GM15510 (cell line): ENCODE measurements around the gene ARPC5.

Experiments used
- POLR2A ChIP-seq: IDR thresholded peaks from 3 replicates; pipeline ENCODE4 v1.6.1; 2011; ENCODE audit warnings: borderline replicate concordance; ENCODE audit not compliant: insufficient read length; ENCODE audit errors: extremely low read depth

Gene ARPC5

DNA sequence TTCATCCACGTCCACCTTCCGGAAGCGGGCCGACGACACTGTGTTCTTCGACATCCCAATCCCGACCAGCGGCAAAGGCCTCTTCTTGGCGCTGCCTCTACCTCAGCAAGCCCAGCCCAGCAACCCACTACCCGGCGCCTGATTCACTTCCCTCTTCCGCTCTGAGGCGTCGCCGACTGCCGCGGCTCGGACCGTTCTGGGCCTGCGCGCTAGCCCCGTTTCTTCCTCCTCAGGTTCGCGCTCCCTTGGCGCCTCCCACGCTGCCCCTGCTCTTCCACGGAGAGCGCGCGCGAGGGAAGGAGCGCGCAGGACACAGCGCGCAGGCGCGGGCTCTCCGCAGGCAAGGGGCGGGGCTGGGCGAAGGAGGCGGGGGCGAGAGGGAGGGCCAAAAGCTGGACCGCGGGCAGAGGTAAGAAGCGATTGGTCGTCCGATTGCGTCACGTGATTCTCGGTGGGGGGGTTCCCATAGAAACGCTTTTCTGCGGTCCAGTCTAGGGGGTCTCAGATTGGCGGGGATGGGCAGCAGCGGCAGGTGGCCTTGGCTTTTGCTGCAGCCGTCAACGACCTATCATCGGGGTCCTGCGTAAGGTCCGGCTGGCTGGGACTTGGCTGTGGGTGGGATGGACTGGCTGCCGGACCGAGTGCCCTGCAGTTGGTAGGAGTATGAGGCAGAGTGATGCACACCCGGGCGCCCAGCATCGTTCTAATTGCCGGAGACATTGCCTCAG, at the start of gene ARPC5:
ARPC5 (minus strand) TSS at position 178 of the 728 bp plus-strand sequence; CDS start at position 54, 124 bp downstream.
- TF ChIP-seq POLR2A: peak; percentile 92

DNA sequence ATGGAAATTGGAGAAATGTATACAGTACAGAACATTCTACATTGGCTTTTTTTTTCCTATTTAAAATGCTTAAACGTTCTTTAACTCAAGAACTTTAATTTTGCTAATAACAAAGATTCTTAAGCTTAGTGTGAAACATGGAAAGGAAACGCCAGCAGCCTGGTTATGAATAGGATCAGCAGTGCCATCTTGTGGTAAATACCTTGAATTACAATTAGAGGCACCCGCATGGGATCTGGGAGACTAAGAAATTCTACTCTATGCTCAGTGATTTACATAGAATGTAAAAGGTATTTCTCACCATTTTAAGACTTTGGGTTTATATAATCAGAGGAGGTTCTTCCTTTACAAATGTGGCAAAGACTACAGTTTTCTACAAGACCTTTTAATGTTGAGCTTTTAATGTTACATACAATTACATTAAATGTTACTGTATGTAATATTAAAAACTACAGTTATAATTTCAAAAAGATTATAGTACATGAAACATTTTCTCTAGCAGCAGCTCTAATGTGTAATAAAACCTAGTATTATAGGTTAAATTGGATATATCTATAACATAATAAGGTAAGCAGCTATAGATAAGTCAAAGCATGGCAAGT, 49.6 kb upstream of the ARPC5 start:
- no peak for TF ChIP-seq POLR2A

DNA sequence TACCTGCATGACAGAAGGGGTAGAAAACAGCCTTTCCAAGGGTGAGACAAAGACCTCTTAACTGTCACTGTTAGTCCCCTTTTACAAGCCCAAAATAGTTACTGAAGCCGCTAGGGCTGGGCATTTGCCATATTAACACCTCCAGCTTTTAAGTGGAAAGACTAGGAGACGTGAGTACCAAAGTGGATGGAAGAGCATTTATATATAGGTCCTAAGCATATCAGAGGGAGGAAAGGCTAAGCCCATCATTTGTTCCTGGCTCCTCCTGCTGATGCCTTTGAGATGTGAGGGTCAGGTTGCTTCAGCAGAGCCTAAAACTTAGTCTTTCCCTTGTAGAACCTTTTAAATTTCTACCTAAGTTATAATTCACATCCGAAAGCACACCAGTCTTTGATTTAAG, 43.2 kb upstream of the ARPC5 start:
- no peak for TF ChIP-seq POLR2A

DNA sequence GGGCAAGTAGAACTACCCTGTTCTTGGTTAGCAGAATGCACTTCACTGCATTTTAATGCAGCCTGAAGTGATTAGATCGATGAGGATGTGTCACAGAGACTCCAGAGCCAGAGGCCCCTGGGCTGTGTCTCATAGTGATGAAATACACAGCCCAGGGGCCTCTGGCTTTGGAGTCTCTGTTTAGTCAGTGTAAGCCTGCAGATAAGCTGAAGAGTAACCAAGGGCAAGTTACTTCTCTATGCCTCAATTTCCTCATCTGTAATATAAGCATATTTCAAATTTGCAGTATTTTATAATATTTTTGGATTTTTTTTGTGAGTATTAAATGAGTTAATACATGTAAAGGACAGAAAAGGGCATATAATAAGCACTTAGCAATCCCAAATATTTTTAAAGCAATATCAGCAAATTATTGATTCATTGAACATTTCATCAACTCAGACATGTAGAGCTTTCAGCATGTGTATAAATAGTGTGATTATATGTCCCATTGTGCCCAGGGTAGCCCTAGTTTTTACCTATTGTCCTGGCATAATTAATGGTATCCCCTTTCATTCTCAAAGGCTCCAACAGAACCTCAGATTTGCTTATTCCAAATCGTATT, 41.1 kb upstream of the ARPC5 start:
- TF ChIP-seq POLR2A: no peak

DNA sequence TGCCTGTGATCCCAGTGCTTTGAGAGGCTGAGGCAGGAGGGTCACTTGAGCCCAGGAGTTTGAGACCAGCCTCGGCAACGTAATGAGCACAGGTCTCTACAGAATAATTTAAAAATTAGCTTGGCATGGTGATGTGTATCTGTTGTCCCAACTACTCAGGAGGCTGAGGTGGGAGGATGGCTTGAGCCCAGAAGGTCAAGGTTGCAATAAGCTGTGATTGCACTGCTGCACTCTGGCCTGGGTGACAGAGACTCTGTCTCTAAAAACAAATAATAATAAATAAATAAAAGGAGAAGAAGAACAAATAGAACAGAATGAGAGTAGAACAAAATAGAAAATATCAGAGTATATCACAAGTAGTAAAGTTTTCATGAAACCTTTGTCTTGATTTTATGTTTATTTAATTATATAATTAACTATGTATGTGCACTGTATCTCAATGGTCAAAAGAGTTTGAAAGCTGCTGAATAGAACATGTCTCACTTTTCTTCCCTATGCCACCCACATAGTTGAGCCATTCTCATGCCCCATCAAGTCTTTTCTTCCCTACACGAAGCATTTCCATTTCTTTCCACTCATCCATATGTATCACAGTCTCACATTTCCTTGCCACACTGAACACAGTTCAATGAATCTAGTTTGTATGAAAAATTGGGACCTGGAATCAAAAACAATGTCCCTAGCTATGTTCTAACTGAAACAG, 40.5 kb upstream of the ARPC5 start:
- TF ChIP-seq POLR2A: no peak

DNA sequence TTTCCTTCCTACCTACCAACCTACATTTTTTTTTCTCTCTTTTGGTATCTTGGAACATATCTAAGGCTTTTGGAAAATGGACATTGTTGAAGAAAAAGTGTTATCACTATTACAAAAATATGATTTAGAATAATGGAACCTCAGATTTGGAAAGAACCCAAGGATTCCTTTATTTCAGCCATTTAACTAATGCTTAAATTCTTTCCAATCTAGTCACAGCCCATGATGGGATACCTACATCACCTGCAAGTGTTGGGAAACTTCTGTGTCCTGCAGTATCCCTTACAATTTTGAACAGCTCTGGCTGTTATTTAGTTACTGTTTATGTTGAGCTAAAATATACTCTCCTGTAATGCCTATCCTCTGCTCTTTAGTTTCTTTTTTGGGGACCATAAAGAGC, 39.8 kb upstream of the ARPC5 start:
- no peak for TF ChIP-seq POLR2A

DNA sequence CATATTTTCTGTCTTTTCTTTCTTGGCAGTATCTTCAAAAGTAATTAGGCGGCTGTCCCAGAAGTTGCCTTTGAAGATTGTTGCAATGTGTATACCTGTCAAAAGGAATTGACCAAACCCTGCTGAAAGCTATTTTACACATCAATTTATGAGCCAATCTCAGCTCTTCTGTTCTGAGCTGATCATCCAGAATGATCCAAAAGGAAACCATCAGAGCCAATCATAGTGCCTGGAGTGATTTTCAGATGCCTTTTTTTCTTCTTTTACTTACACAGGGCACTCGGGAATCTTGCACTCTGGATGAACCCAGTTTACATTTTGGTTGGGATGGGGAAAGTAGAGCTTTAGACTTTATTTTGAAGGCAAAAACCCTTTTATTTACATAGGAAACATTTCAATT, 39.3 kb upstream of the ARPC5 start:
- no peak for TF ChIP-seq POLR2A

DNA sequence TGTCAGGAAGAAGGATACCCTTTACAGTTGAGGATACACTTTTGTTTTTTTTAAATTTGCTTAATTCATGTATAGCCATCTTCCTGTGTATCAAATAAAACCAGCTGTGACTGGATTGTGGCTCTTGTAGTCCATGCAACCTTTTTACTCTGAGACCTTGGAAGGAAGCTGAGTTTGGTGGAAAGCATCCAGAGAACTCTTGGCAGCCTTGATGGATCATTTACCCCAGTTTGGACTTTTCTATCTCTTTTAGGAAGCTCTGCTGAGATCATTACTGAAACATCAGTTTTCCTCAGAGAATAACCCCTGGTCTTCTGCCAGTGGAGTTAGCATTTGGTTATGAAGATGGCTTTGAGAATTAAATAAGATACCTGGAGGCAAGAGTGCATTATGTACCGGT, 38.8 kb upstream of the ARPC5 start:
- no peak for TF ChIP-seq POLR2A

DNA sequence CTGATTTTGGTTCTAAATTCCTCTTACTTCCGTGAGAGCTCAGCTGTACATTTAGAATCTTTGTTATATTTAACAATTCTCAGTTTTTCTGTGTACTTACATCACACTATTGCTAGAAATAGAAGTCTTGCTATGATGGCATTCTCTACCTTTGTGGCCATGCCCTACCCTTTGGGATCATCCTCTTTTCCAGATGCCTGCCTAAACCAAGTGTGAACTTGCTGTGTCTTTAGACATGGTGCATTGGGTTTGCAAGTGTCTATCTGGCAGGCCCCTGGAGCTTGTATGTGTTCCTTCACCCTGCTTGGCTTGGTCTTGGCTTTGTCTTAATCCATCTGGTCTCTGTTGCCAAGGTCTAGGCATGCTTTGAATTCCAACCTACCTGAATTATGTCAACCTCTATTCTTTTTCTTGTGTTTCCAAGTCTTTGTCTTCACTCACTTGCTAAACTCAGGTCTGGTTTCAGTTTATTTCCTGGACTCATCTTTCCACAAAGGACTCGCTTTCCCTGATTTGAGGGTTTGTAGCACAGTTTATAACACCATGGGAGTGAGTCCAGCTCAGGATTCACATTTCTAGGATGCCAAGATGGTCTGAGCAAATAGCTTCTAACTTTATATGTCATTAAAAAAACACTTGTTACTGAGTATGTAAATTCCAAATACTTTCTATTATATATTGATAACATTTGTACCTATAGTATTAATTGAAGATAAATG, 38.2 kb upstream of the ARPC5 start:
- TF ChIP-seq POLR2A: no peak

DNA sequence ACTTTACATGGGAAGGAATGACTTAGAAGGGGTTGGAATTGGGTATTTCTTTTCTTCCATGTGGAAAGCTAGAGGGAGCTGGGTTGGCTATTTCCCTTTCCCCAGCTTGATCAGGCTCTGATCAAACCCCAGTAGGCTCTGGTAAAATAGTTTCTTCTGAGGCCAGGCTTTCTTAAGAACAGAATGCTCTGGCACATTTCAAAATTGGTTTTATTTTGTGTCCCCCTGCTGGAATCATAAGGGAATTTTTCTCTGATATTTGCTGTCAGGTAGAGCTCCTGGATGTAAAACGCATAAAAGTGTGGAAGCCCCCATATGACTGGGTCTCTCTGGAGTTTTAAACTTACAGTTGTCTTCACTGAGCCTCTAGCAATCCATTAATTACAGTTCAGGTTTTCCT, 34.6 kb upstream of the ARPC5 start:
- no peak for TF ChIP-seq POLR2A

DNA sequence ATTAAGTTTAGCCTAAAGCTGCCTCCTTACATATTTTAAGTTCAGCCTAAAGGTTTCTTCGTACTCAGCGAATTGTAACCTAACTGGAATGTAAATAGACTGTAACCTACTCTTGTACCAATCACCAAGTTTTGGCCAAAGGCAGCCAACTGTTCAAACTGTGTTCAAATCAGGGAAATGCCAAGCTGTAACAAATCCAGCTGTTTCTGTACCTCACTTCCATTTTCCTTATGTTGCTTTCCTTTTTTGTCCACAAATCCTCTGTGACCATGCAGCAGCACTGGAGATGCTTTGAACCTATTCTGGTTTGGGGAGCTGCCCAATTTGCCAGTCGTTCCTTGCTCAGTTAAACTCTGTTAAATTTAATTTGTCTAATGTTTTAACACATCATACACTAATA, 20.8 kb upstream of the ARPC5 start:
- no peak for TF ChIP-seq POLR2A

DNA sequence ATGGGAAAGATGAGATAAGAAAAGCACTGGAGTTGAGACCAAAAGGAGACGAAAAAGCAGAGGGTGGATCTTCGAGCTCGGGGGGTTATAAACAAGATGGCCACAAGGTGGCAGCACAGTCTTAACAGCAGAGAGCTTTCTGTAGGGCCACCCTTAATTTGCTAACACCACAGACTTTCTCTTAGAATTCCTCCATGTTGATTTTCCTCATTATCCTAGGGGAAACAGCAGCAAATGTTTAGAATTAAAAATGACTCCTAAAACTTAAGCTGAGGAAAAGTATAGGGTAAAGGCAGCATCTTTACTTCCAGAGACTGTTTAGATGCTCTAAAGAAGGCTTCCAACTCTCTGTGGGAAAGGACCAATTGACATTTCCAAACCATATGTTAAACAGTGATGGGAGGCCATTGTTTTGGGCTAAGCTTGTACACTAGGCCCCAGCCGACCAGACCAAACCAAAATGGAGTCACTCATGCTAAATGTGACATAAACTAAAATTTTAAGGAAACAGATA, 20.0 kb upstream of the ARPC5 start:
- TF ChIP-seq POLR2A: no peak

DNA sequence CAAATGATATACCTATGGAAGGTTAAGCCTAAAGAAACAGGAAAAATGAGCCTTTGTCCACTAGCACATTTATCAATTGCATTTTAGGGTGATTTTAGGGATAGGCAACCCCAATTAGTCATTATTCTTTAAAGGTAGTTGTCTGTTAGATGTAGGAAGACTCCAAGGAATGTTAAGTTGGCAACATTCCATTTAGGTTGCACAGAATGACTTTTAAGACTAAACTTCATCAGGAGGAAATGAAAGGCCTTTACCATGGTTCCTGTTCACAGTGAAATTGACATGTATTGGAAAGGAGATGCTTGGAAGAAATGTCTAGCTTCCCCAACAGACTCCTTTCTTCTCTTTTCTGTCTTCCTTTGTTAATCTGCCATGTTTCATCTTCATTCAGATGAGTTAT, 19.1 kb upstream of the ARPC5 start:
- no peak for TF ChIP-seq POLR2A

DNA sequence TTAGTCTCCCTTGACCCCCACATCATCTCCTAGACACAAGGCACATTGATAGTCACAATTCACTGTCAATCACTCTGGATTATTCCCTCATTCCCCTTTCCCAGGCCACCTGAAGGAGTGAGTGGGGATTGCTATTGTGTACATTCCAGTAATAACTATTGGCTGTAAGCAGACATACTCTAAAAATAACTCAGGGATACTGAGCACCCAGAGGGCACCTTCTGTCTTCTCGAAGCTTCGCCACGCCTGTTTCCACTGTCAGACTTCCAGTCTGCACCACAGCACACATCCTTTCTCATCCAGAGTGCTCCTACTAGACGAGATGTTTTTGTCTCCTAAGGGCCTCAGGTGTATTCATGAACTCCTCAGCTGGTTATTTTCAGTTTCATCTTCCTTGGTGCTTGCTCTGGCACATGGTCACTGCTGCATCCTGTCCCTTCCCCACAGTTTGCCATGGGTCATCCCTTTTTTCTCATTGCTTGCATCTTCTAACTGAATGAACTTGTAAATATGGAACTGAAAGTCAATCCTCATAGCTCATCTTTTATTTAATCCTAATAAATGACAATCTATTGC, 18.4 kb upstream of the ARPC5 start:
- no peak for TF ChIP-seq POLR2A
